Fibroblast of gingiva (primary cell): Measurements from ENCODE around the gene FOXA3.
A peak's percentile ranks its signal among the peaks of the same experiment; 100 is the strongest.

Source experiments
- DNase-seq: peaks from one replicate; pipeline ENCODE4 v3.0.0-alpha.2; 2011; ENCODE audit warnings: low read depth

Gene FOXA3

GRCh38 chr19:45874620-45874966 is 10.5 kb downstream of the FOXA3 start:
- DNase-seq: no peak

GRCh38 chr19:45876161-45876410 is 12.0 kb downstream of the FOXA3 start:
- DNase-seq: no peak

GRCh38 chr19:45876411-45877197 is 12.5 kb downstream of the FOXA3 start:
- no peak for DNase-seq

- no peak for DNase-seq
These were observed 14.1 kb downstream of the FOXA3 start for GRCh38 chr19:45878043-45878794.

GRCh38 chr19:45879055-45879454 is 14.9 kb downstream of the FOXA3 start:
- no peak for DNase-seq

GRCh38 chr19:45879971-45880370 is 15.8 kb downstream of the FOXA3 start:
- DNase-seq: no peak

- DNase-seq: no peak
These were observed 17.2 kb downstream of the FOXA3 start for GRCh38 chr19:45881082-45881908.

GRCh38 chr19:45881909-45882528 is 17.9 kb downstream of the FOXA3 start:
- DNase-seq: no peak

GRCh38 chr19:45882652-45883585 is 18.8 kb downstream of the FOXA3 start:
- DNase-seq: peak; percentile 83

- no peak for DNase-seq
These were observed 19.4 kb downstream of the FOXA3 start for GRCh38 chr19:45883586-45883880.

- DNase-seq: no peak
These were observed 20.0 kb downstream of the FOXA3 start for GRCh38 chr19:45883881-45884681.

- peak; percentile 23 for DNase-seq
These were observed 20.8 kb downstream of the FOXA3 start for GRCh38 chr19:45884682-45885555.

GRCh38 chr19:45885556-45886426 is 21.7 kb downstream of the FOXA3 start, which contains the start of gene IRF2BP1:
IRF2BP1 (minus strand) TSS chr19:45886141; CDS start chr19:45885774, 367 bp downstream.
- peak; percentile 91 for DNase-seq

- DNase-seq: peak; percentile 93
These were observed 22.5 kb downstream of the FOXA3 start for GRCh38 chr19:45886427-45887199.

GRCh38 chr19:45887200-45887710 is 23.1 kb downstream of the FOXA3 start:
- no peak for DNase-seq

- DNase-seq: no peak
These were observed 25.2 kb downstream of the FOXA3 start for GRCh38 chr19:45889210-45889885.

GRCh38 chr19:45890877-45891276 is 26.8 kb downstream of the FOXA3 start:
- no peak for DNase-seq
